ENCODE measurements around the gene UTP25.

UTP25 gene

DNA sequence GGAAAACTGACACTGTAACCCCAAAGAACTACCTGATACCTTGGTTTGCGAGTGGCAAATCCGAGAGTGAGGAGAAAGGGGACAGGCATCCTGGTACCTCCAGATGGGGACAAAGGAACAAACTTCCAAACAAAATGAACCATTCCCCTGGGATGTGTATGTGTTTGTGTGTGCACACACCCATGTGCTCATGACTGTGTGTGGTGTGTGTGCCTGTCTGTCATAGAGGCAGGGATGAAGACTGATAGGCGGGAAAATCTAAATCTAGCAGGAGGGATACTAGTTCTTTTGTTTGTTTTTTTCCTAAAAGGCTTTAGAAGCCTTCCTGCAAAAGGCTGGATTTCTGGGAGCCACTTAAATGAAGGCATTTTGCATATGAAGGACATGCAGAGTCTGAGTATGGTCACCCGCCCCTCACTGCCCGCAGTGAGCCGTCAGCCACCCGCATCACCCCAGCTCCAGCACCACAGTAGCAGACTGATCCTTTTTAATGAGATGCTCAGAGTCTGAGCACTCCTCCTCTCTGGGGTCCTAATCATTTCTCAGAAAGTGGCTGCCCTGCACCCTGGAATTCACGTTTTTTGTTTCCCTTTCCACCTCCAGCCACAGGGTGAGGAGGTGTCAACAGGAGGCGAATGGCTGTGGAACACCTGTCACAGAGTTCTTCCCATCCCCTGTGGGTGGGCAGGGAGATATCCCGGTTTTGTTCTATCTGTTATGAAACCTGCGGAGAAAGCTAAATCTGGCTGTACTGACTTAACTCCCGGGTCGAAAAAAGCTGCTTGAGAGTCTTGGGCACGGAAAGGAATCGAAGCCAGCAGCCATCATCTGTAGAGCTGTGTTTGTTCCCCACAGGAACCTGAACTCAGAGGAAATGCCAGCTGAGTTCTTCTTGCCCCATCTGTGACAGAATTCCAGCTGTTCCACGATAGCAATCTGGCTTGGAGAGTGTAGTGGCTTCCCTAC is 34.9 kb downstream of the UTP25 start:
- H3K4me3 ChIP-seq (ENCODE audit: low read depth, low read length) = no peak overlapping the region
- no peak for DNase-seq (ENCODE audit: low read depth, low spot score)
- ChIA-PET CTCF (interaction anchor here (0.6 to 12.1 kb wide), 13 partner anchors 7 to 1275 kb away, joined by 3 to 522 read pairs (median 7); no protein-coding TSS in a partner anchor), POLR2A (no interaction called here)
- TF ChIP-seq, protein P1, sequence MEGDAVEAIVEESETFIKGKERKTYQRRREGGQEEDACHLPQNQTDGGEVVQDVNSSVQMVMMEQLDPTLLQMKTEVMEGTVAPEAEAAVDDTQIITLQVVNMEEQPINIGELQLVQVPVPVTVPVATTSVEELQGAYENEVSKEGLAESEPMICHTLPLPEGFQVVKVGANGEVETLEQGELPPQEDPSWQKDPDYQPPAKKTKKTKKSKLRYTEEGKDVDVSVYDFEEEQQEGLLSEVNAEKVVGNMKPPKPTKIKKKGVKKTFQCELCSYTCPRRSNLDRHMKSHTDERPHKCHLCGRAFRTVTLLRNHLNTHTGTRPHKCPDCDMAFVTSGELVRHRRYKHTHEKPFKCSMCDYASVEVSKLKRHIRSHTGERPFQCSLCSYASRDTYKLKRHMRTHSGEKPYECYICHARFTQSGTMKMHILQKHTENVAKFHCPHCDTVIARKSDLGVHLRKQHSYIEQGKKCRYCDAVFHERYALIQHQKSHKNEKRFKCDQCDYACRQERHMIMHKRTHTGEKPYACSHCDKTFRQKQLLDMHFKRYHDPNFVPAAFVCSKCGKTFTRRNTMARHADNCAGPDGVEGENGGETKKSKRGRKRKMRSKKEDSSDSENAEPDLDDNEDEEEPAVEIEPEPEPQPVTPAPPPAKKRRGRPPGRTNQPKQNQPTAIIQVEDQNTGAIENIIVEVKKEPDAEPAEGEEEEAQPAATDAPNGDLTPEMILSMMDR (IDR thresholded peaks at IDR 0.05; ENCODE audit: insufficient read depth, low read length, missing control alignments) = no peak

- DNase-seq (ENCODE audit: low read depth, low spot score) = no peak
- TF ChIP-seq, protein P1 (IDR thresholded peaks at IDR 0.05; ENCODE audit: insufficient read depth, low read length, missing control alignments) = no peak
- ChIA-PET POLR2A (no interaction called here), CTCF (interaction anchor here (0.9 to 12.1 kb wide), 9 partner anchors 6 to 148 kb away, joined by 3 to 522 read pairs (median 38); no protein-coding TSS in a partner anchor)
- H3K4me3 ChIP-seq (ENCODE audit: low read depth, low read length) = no peak overlapping the region
Observed at GRCh38 chr1:209863766-209864485, 36.2 kb downstream of the UTP25 start.

DNA sequence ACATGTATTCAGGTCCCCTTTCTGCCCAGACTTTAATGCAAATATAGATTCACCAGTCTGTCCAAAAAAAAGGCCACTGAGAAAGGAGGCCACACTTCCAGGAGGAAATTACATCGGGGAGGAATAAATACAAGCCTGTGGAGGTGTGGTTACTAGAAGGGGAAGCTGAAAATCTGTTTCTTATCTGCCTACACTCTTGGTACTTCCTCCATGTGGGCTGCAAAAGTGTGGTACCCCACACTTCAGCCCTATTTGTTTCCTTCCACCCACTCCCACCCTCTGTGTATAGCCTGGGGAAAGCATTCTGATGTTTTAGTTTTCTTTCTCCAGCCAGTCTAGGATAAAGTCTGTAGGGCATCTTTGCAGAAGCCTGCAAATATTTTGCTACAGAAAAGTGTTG is 38.4 kb downstream of the UTP25 start:
- POLR2A ChIA-PET = no interaction called here
- H3K4me3 ChIP-seq (ENCODE audit: low read depth, low read length) = no peak overlapping the region
- CTCF ChIA-PET = interaction anchor here (0.8 to 6.0 kb wide), 3 partner anchors 16 to 123 kb away, joined by 3 to 40 read pairs (median 16); no protein-coding TSS in a partner anchor
- TF ChIP-seq, protein P1 (IDR thresholded peaks at IDR 0.05; ENCODE audit: insufficient read depth, low read length, missing control alignments) = no peak
- no peak for DNase-seq (ENCODE audit: low read depth, low spot score)

- H3K4me3 ChIP-seq (ENCODE audit: low read depth, low read length) = no peak overlapping the region
- CTCF ChIA-PET = interaction anchor here (1.0 to 6.0 kb wide), 9 partner anchors 8 to 124 kb away, joined by 3 to 82 read pairs (median 8); no protein-coding TSS in a partner anchor
- TF ChIP-seq, protein P1 (IDR thresholded peaks at IDR 0.05; ENCODE audit: insufficient read depth, low read length, missing control alignments) = no peak
- POLR2A ChIA-PET = no interaction called here
- no peak for DNase-seq (ENCODE audit: low read depth, low spot score)
Observed at GRCh38 chr1:209869291-209870149, 41.7 kb downstream of the UTP25 start.

DNA sequence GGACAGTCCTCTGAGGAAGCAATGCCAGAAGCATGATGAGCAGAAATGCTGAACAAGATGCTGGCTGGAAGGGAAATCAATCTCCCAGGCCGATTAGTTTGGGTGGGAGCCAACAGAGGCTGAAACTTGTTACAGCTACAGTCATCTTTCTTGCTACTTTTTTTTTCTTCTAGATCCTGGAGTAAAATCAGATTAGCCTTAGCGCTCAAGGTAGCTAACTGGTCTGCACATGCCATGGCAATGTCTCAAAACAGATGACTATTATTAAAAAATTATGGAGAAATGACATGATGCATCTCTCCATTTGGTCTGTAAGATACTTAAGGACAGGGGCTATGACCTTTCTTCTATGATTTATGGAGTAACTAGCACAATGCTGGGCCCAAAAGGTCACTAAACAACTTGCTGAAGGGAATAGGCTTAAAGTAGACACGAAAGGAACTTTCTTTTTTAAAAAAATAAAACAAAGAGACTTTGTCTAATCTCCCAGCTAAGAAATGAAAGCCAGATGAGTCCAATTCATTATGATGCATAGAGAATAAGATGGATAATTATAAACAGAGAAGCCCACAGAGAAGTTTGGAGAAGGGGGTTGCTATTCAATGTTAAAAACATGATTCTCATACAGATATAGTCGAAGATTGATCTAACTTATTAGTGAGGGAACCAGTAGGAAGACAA is 42.5 kb downstream of the UTP25 start:
- ChIA-PET POLR2A (no interaction called here), CTCF (interaction anchor here (1.0 to 6.0 kb wide), 8 partner anchors 9 to 119 kb away, joined by 3 to 82 read pairs (median 8); no protein-coding TSS in a partner anchor)
- H3K4me3 ChIP-seq (ENCODE audit: low read depth, low read length) = no peak overlapping the region
- DNase-seq (ENCODE audit: low read depth, low spot score) = no peak
- TF ChIP-seq, protein P1 (IDR thresholded peaks at IDR 0.05; ENCODE audit: insufficient read depth, low read length, missing control alignments) = no peak

Measured in AG04449 (cell line).